Skin epidermis (tissue), 12 donors: ENCODE measurements around the gene FYB1.

Source experiments
- H3K27ac ChIP-seq, 21 experiments: fragments of 200-600 bp; sonication (generic) in 11 of 21; one replicate each; pipeline ENCODE4 v1.5.0; 2020; ENCODE audit warnings: mild to moderate bottlenecking in 3 of 21, inconsistent platforms in 2 of 21, moderate library complexity in 2 of 21
- H3K4me3 ChIP-seq, 7 experiments: fragments of 200-600 bp; sonication (generic) in 2 of 7; one replicate each; pipeline ENCODE4 v1.5.0; 2020; ENCODE audit warnings: inconsistent platforms in 2 of 7, mild to moderate bottlenecking in 2 of 7, moderate library complexity in 1 of 7

FYB1 gene

DNA sequence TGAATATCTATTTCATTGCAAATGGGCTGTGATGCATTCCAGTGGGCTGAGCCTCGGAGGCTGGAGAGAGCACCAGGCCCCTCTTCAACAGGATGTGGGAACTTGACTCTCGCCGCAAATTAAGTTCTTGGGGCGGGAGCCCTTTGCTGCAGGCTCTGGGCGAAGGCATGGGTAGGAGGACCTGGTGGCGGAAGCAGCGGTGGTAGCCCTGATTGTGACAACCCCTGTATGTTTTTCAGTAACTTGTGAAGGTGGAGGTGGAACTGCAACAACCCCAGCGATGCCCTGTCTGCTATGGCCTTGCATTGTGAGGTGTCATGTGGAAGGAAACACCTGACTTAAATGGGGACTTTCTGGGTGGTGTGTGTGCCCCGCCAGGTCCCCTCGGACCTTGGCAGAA, 9.4 kb downstream of the FYB1 start:
- Histone ChIP-seq H3K4me3 (no peak overlapping the region), H3K27ac (peak overlapping the region in 9 of 21 experiments; percentile 2 to 93 (median 73))

DNA sequence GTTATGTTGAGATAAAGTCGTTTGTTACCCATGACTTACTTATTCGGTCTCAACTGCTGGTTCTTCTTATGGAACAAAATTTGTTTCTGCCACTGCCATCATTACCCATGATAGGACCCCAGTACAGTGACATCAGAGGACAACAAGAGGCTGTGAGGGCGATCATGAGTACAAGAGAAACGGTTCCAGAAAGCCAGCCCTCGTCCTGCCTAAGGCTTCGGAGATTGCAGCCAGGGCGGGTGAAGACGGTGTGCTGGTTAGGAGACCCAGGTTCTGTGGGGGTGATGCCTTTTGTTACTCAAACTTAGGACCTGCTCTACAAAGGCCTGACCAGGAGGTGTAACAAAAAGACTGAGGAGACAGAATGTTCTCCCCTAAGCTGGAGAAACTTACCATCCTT, 10.9 kb downstream of the FYB1 start:
- peak overlapping the region in 12 of 21 experiments; percentile 12 to 93 (median 59) for H3K27ac ChIP-seq
- H3K4me3 ChIP-seq, result no peak overlapping the region

DNA sequence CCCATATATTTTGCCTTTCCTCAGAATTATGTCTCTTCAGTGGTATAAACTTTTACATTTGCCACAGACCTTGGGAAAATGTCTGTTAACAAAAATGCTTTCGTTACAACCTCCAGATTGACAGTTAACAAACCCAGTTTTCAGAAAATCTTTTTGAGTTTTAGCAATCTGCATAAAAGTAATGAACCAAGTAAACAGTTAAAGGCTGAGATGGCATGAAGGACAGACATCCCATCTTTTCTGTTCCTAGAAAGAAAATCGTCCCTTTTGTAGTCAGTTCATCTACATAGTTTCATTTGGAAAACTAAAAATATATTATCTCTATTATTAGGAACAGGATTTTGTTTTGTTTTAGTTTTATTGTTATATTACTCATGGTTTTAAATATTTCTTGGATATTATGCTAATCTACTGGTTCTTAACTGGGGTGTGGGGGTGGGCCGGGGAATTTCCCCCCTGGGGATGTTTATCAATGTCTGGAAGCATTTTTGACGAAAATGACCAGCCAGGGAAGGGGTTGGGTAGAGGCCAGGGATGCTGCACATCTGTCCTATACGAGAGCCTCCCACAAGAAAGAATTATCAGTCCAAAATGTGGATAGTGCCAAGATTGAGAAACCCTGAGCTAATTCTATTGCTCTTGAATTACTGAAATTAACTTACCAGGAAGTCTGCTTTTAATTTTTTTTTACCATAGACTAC, 11.9 kb downstream of the FYB1 start:
- Histone ChIP-seq H3K4me3 (no peak overlapping the region), H3K27ac (peak overlapping the region in 11 of 21 experiments; percentile 14 to 93 (median 66))

DNA sequence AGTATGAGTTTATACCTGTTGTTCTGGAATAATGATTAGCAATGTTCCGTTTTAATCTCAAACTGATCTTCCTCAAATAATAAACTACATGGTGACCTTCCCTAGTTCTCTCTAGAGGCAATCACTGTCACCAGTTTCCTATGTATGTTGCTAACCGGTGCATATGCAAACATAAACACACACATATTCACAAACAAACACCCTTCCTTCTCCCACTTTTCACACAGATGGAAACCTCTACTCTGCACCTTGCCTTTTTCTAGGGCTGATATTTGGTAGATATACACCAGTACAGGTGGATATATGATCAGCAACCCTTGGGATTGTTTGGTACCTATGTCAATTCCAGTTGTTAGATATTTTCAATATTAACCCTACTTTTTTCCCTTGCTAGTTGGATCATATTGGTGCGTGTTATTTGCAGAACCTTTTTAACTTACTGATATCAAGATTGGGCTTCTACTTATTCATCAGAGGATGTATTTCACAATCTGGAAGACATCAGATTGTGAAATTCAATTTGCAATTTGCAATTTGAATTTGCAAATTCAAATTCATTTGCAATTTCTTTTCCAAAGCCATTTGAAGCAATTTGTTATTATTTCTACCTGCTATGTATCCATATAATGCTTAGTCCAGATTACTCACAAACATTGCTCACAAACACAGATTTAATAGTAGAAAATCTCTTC, 12.6 kb downstream of the FYB1 start:
- Histone ChIP-seq H3K4me3 (no peak overlapping the region), H3K27ac (peak overlapping the region in 8 of 21 experiments; percentile 1 to 93 (median 71))

DNA sequence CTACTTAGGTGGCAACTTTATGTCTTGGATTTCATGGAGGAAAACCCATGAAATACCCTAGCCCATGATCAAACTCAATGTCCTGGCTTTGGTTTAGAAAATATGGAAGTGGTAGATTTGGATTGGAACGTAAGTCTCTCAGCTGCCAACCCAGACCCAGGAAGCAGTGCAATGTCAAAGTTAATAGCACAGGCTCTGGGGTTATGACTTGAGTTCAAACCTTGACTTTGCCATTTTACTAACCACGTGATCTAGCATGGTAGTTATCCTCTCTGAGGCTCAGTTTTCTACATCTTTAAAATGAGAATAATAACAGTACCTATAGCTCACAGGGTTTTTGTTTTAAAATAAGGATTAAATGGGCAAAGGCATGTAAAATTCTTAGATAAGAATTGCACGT, 13.8 kb downstream of the FYB1 start:
- Histone ChIP-seq H3K4me3 (no peak overlapping the region), H3K27ac (peak overlapping the region in 7 of 21 experiments; percentile 50 to 93 (median 85))

DNA sequence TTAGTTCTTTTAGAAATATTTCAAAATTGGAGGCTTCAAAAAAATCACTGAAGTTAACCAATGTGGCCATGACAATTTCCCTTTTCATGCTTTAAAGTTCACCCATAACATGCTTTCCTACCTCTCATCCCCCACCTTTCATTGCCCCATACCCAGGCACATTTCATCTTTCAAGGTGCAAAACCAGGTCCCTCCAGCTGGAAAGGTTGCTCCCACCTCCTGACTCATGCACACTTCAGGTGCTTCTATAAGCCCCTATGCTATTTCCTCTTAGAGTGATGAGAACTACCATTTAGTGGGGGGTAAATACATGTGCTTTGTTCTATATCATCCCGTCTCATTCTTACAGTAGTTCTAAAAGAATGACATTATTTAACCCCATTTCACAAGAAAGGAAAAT, 15.4 kb downstream of the FYB1 start:
- H3K27ac ChIP-seq, result peak overlapping the region in 13 of 21 experiments; percentile 5 to 93 (median 80)
- H3K4me3 ChIP-seq, result no peak overlapping the region

DNA sequence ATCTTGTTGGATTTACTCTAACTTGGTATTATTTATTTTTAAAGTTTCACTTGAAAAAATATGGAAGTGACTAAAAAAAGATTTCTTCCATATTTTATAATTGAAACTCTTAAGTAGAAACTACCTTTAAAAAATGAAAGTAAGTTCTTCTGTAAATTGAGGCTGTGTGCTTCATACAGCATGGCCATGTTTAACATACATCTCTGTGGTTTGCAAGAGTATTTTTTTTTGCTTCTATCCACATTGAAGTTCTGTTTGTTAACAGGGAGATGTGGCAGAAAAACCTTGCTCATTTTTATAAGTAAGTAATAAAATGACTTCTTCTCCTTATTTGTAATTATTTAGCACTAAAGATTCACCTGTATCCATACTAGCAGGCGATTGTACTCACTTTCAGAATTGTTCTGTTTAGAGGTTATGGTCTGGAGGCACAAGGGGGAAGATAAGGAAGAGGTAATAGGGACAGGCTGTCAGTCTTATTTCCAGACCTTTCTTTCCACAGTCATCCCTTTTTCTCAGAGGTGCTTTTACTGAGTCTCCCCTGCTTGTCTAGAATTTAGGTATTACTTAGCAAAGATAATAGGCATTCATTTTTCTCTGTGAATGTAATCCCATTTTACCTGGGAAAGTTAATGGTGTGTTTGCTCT, 16.0 kb downstream of the FYB1 start:
- peak overlapping the region in 14 of 21 experiments; percentile 5 to 93 (median 76) for H3K27ac ChIP-seq
- peak overlapping the region in 2 of 7 experiments; percentile 2 to 23 for H3K4me3 ChIP-seq

DNA sequence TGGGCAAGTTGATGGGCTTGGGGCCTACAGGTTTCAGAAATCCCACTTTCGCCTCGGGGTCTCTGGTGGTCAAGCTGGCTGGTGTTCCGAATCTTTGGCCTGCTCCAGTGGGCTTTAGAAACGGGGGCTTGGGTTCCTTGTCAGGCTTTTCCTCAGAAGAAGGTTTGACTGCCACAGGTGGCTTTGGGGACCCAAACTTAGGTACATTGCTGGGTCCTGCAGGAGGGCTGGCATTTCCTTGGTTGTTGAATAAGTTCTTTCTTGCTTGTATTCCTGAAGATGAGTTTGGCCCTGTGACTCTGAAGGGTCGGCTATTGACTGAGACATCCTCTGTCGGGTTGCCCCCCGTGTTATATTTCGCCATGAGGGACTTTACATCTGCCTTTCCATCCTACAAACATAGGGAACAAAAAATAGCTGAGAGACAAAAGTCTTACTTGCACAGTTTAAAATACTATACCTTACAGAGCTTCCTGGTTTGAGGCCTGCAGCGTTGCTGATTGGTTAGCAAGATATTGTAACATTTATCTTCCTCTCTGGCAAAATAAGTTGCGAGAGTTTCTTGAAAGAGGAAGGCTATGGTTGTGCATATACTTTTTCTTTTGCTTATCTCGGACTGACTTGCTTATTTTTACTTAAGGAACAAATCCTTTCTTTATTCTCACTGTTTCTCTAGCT, 16.6 kb downstream of the FYB1 start:
- Histone ChIP-seq H3K4me3 (peak overlapping the region; percentile 2 to 33 (median 20)), H3K27ac (peak overlapping the region in 18 of 21 experiments; percentile 15 to 93 (median 75))

DNA sequence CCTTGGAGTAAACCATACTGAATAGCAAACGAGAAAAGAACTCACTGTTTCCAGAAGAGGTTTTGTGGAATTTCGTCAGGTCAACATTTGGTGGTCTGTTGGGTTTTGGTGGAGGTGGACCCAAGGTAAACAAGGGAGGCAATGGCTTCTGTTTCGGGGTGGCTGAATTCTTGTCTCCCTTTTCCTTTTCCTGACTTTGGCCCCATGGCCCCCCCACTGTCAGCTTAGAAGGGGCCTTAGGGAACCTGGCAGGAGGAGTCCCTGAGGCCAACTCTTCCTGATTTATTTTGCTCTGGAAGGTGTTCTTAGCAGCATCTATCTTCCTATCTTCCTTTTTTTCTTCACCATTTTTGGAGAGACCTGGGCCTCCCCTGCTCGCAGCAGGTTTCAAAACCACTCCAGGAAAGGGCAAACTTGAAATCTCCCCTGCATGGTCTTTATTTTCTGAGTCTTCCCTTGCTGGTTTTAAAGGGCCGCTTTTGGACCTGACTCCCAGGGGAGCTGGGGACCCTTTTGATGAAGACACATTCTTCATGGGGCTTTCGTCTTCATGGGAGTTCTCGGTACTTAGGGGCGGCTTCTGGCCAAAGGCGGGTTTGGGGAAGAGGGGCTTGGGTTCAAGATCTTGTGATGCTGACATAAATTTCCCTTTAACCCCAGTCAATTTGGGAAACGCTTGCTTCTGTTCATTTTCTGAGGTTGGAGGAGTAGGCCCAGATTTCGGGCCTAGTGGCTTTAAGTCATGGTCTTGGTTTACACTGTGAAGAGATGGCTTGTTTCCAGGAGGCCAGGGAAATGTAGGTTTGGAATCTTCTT, 17.4 kb downstream of the FYB1 start:
- Histone ChIP-seq H3K4me3 (peak overlapping the region; percentile 2 to 33 (median 20)), H3K27ac (peak overlapping the region in 18 of 21 experiments; percentile 15 to 93 (median 75))

DNA sequence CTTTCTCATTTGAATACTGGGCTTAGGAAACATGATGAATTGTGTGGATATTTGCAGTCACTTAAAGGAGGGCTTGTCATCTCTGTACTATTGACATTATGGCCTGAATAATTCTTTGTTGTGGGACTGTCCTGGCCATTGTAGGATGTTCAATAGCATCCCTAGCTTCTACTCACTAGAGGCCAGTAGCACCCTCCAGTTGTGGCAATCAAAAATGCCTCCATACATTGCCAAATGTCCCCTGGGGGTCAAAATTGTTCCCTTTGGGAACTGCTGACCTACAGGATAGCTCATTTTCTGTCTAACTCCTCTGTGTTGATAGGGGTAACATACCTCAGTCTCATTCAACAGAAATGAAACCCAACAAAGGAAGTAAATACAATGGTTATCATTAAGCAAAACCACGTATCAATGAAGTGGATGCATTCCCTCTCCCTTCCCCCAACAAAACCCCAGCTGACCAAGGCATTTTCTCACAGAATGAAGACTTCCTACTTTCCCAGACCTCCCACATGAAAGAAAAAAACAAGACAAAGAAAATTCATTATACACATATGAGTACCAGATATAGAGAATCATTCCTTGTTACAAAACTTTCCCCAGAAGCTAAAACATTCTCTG, 18.1 kb downstream of the FYB1 start:
- peak overlapping the region; percentile 2 to 33 (median 20) for H3K4me3 ChIP-seq
- peak overlapping the region in 15 of 21 experiments; percentile 40 to 93 (median 79) for H3K27ac ChIP-seq

DNA sequence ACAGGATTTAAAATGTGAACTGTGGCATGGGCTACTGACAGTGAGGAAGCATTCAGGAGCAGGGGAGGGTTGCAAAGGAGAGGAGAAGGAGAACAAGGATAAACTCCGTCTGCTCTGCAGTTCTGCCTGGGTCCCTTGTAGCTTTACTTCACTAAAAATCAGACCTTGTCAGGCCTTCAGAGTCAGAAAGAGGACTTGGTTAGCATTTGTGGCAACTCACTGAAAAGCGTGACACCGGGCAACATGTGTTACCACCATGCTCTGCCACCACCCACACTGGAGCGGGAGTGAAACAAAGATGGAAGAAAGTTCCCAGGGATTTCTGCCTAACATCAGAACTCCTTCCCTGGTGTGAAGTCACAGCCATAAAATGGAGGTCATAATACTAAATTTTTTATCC, 19.3 kb downstream of the FYB1 start:
- Histone ChIP-seq H3K4me3 (peak overlapping the region; percentile 14 to 33 (median 20)), H3K27ac (peak overlapping the region in 15 of 21 experiments; percentile 1 to 93 (median 73))

DNA sequence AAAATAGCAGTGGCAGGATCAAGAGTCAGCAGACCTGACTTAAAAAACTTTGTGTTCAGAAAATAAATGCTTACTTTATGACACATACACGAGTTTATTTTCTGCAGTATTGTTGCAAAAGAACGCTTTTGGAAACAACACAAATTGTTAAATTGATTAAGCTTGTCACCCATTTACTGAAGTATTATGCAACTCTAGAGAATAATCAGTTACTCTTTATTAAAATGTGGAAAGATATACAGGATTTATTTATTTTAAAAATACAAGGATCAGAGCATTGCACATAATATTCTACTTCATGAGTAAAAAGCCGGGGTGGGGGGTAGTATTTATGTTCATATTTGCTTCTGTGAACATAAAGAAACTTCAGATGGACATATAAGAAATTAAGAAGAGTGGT, 20.0 kb downstream of the FYB1 start:
- peak overlapping the region in 12 of 21 experiments; percentile 5 to 93 (median 80) for H3K27ac ChIP-seq
- H3K4me3 ChIP-seq, result peak overlapping the region in 6 of 7 experiments; percentile 2 to 33 (median 21)

DNA sequence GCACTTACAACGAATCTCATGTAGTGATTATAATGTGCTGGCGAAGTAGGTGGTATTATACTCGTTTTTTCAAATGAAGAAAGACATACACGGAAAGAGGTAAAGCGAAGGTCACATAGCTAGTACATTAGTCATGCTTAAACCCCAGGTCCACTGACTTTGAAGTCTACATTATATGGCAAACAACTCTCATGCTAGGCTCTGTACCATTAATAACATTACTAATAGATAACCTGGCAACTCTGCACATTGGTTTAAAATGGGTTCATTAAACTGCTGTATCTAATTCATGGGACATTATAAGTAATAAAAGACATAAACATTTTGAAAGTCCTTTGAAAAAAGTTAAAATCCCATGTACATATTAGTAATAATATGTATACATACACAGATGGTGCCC, 21.2 kb downstream of the FYB1 start:
- peak overlapping the region in 5 of 21 experiments; percentile 65 to 93 (median 89) for H3K27ac ChIP-seq
- peak overlapping the region in 2 of 7 experiments; percentile 23 to 33 for H3K4me3 ChIP-seq

DNA sequence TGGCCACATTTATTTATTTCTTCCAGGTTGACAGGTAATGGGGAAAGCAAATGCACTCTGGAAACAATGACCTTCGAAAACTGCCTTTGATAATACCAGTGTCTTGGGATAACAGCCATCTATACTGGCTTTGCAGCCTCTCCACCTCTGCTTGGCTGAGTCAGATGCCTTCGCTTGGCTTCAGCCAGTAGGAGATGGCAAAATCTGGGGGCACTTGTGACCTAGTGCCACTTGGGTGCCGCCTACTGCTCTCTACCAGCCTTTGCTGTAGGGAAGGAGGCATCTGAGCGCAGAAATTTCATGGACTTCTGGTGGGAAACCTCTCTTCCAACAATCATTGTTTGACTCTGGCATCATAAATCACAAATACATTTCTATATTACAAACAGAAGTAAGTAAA, 21.8 kb downstream of the FYB1 start:
- peak overlapping the region in 1 of 7 experiments; percentile 23 for H3K4me3 ChIP-seq
- peak overlapping the region in 6 of 21 experiments; percentile 64 to 93 (median 82) for H3K27ac ChIP-seq

DNA sequence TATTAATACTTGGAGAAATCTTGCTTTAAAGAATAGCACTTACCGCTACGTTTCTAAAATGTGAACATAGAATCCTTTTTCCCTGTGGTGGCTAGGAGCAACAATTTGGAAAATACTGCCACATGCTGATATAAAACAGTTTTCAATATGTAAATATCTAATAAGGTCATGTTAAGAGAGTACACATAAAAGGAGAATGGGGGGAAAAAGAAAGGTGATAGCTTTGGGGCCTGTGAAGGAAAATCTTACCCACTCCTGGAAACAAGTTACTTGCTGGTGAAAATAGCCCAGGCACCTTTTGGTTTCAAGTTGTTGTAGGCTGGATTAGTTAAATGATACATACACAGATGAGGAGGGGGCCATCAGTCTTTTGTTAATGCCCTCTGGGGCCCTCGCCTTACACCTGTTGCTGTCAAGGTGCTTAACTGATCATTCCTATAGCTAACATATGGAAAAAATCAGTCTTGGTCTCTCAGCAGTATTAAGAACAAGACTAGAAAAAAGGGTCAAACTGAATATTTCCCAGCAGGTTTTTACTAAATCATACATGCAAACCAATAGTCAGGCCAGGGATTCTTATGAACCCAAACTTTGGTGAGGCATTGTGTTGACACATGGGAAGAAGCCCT, 24.1 kb downstream of the FYB1 start:
- Histone ChIP-seq H3K4me3 (no peak overlapping the region), H3K27ac (peak overlapping the region in 11 of 21 experiments; percentile 24 to 93 (median 55))

DNA sequence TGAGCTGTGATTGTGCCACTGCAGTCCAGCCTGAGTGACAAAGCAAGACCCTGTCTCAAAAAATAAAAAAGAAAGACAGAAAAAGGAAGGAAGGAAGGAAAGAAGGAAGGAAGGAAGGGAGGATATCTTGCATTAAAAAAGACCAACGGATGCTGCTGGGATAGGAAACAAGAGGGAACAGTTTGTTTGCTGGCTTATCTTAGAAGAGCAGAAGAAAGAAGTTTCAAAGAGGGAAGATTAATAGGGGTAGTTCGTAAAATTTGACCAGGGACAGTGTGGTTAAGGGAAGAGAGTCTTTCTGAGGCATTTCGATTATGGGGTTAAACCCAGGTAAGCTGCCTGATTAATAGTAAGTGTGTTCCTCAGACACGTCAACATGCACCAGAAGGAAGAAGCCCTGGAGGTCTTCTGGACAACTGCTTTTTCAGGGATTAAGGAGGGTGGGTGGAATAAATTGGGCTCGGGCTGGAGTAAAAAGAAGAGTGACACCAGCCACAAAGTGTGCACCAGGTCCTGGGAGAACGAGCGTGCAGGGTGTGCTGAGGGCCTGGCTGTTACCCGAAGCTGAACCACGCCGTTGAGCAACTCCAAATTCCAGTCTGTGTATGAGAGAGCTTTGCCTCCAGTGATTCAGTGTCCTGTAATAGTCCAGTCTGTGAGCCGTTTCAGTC, 24.8 kb downstream of the FYB1 start:
- Histone ChIP-seq H3K27ac (peak overlapping the region in 12 of 21 experiments; percentile 13 to 93 (median 54)), H3K4me3 (no peak overlapping the region)
